ENCODE measurements around the gene REP15. TPM values are rescaled to one million over a fixed set of nuclear protein-coding genes. Genes with fewer than 3 reads are reported as not detected.

Gene REP15
- total RNA-seq, 1 experiment from 2014 or later = 1.3 TPM

DNA sequence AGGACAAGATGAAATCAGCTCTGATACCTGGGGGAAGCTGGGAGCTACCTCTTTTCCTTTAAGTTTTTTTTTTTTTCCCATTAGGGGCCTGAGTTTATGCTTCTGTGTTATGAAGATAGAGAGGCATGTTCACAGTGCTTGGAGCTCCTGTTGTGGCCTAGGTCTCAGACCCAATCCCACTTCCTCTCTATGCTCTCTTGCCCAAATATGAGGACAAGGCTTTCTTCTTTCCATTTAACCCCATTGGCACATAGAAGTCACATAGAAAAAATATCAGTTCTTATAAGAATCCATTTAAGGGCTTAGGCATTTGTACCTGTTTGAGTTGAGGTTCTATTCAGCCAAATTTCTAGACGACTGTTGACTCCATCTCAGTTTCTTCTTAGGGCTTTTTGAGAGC, 27.0 kb downstream of the REP15 start:
- Histone ChIP-seq H3K56ac (ENCODE audit: insufficient read length, low read depth, low read length) (no peak overlapping the region), H3K27ac (ENCODE audit: insufficient read length, low read depth, low read length) (no peak overlapping the region), H2BK20ac (ENCODE audit: low read depth, low read length, poor library complexity, severe bottlenecking) (no peak overlapping the region), H2AFZ (ENCODE audit: low read length) (no peak overlapping the region), H4K8ac (replicated peaks; ENCODE audit: insufficient read length, low read depth, low read length) (no peak overlapping the region), H3T11ph (ENCODE audit: low read length) (no peak overlapping the region), H3K4ac (ENCODE audit: low read depth, low read length) (no peak overlapping the region), H2BK5ac (ENCODE audit: insufficient read length, low read length) (no peak overlapping the region), H4K91ac (ENCODE audit: insufficient read length, low read depth, low read length) (no peak overlapping the region), H3K23ac (ENCODE audit: insufficient read length, low read depth, low read length) (no peak overlapping the region), H2AK5ac (ENCODE audit: insufficient read length, low read length) (no peak overlapping the region), H3K79me2 (ENCODE audit: insufficient read depth, low read length) (no peaks in the 10 kb centered on the region), H2BK120ac (ENCODE audit: low read depth, low read length, poor library complexity, severe bottlenecking) (no peak overlapping the region), H3K79me1 (ENCODE audit: insufficient read depth, low read depth, low read length, poor library complexity, severe bottlenecking) (no peaks in the 10 kb centered on the region), H2BK15ac (ENCODE audit: low read depth, low read length) (no peak overlapping the region), H3K4me1 (ENCODE audit: insufficient read depth, low read length) (no peaks in the 10 kb centered on the region), H4K20me1 (ENCODE audit: control insufficient read depth, insufficient read depth, insufficient read length) (no peaks in the 10 kb centered on the region), H4K5ac (ENCODE audit: insufficient read length, low read depth, low read length) (no peak overlapping the region), H3K27me3 (ENCODE audit: insufficient read depth, low read length) (no peaks in the 10 kb centered on the region), H2BK12ac (ENCODE audit: insufficient read length, low read depth, low read length) (no peak overlapping the region), H3K23me2 (ENCODE audit: insufficient read length, low read depth, low read length, poor library complexity, severe bottlenecking) (no peaks in the 10 kb centered on the region), H3K9ac (ENCODE audit: extremely low read depth, insufficient read length, low read length) (no peak overlapping the region), H3K9me3 (ENCODE audit: control insufficient read depth, low read depth, low read length) (no peaks in the 10 kb centered on the region), H3K14ac (ENCODE audit: insufficient read depth, low read length) (no peak overlapping the region), H3K4me2 (ENCODE audit: insufficient read depth, insufficient read length, low read length) (no peak overlapping the region), H3K18ac (ENCODE audit: insufficient read length, low read depth, low read length) (no peak overlapping the region)
- H3K27ac Mint-ChIP-seq = no peak overlapping the region; a peak in 1 of 7 replicates
- DNase-seq = no peak
- no peaks in the 10 kb centered on the region; a peak in 1 of 5 replicates for H3K9me3 Mint-ChIP-seq
- no CpG with 5 or more reads among the region's 1 CpG for WGBS (ENCODE audit: extremely low coverage, insufficient read length, low lambda C conversion rate)
- peaks cover 14 to 45% (median 25%) of the 10 kb centered on the region in 3 experiments; a peak in 6 of 7 replicates for H3K36me3 Mint-ChIP-seq (ENCODE audit: insufficient read depth in 1 of 3, low read depth in 3 of 3)
- H3K27me3 Mint-ChIP-seq (ENCODE audit: low read depth) = no peaks in the 10 kb centered on the region
- H3K4me1 Mint-ChIP-seq = no peaks in the 10 kb centered on the region
- no peak overlapping the region for H3K4me3 Mint-ChIP-seq
- TF ChIP-seq, protein P1, sequence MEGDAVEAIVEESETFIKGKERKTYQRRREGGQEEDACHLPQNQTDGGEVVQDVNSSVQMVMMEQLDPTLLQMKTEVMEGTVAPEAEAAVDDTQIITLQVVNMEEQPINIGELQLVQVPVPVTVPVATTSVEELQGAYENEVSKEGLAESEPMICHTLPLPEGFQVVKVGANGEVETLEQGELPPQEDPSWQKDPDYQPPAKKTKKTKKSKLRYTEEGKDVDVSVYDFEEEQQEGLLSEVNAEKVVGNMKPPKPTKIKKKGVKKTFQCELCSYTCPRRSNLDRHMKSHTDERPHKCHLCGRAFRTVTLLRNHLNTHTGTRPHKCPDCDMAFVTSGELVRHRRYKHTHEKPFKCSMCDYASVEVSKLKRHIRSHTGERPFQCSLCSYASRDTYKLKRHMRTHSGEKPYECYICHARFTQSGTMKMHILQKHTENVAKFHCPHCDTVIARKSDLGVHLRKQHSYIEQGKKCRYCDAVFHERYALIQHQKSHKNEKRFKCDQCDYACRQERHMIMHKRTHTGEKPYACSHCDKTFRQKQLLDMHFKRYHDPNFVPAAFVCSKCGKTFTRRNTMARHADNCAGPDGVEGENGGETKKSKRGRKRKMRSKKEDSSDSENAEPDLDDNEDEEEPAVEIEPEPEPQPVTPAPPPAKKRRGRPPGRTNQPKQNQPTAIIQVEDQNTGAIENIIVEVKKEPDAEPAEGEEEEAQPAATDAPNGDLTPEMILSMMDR (conservative IDR thresholded peaks at IDR 0.05) = no peak
